IPS-20b (cell line): ENCODE data around the gene PCED1A.
A peak's percentile ranks its signal among the peaks of the same experiment; 100 is the strongest.
"Not testable (repeated sequence)": the region's sequence is repeated elsewhere in the genome, so short reads cannot be mapped to it uniquely, and the experiment has no call there.

Source experiments
- H3K27ac ChIP-seq: one replicate; pipeline ENCODE4 v1.5.1; 2013; ENCODE audit warnings: low read length
- H3K27me3 ChIP-seq: 2 replicates; pipeline ENCODE4 v1.6.1; 2013; ENCODE audit warnings: mild to moderate bottlenecking, low read length, inconsistent platforms; ENCODE audit not compliant: insufficient read depth
- H3K36me3 ChIP-seq: 2 replicates; pipeline ENCODE4 v1.6.1; 2013; ENCODE audit warnings: low read depth, mild to moderate bottlenecking, inconsistent platforms, low read length, moderate library complexity; ENCODE audit not compliant: insufficient read depth
- H3K4me1 ChIP-seq: 2 replicates; pipeline ENCODE4 v1.6.1; 2013; ENCODE audit warnings: mild to moderate bottlenecking, control low read depth, inconsistent platforms, low read length, moderate library complexity; ENCODE audit not compliant: insufficient read depth
- H3K4me3 ChIP-seq: 2 replicates; pipeline ENCODE4 v1.5.1; 2013; ENCODE audit warnings: mild to moderate bottlenecking, low read length, inconsistent platforms
- H3K9ac ChIP-seq: 2 replicates; pipeline ENCODE4 v1.6.1; 2013; ENCODE audit warnings: low read depth, mild to moderate bottlenecking, inconsistent platforms, low read length, moderate library complexity
- H3K9me3 ChIP-seq: 2 replicates; pipeline ENCODE4 v1.6.1; 2013; ENCODE audit warnings: mild to moderate bottlenecking, low read depth, low read length, inconsistent platforms; ENCODE audit not compliant: insufficient read depth

Gene PCED1A

DNA sequence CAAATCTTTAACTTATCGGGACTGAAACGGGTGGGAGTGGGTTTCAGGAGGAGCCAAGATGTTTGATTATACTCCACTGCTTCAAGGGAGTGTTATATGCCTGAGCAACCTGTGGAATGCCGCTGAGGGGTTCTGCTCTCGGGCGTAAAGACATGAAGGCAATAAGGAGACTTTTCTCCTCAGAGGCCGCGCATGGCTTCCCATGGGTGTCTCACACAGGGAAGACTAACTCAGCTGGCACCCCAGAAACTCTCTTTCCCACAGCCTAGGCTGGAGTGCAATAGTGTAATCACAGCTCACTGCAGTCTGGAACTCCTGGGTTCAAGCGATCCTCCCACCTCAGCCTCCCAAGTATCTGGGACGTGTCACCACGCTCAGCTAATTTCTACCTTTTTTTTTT, 30.8 kb downstream of the PCED1A start:
- Histone ChIP-seq H3K27ac (no peak overlapping the region), H3K9ac (no peak overlapping the region), H3K4me1 (peaks cover 3% of the 10 kb centered on the region; the same call in 1 of the 2 replicates), H3K9me3 (peaks cover 6% of the 10 kb centered on the region; the same call in 1 of the 2 replicates), H3K27me3 (peaks cover 62% of the 10 kb centered on the region), H3K4me3 (no peak overlapping the region), H3K36me3 (no peaks in the 10 kb centered on the region)

DNA sequence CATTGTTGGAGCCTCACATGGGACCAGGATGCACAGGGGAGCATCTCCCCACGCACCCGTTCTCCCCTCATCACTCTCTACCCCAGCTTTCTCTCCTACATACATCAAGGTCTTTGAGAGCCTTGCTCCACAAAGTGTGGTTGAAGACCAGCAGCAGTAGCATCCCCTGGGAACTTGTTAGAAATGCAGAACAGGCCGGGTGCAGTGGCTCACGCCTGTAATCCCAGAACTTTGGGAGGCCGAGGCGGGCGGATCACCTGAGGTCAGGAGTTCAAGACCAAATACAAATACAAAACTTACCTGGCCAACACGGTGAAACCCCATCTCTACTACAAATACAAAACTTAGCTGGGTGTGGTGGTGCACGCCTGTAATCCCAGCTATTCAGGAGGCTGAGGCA, 32.5 kb downstream of the PCED1A start:
- H3K36me3 ChIP-seq, H3K27ac ChIP-seq, H3K9me3 ChIP-seq, H3K9ac ChIP-seq, H3K4me3 ChIP-seq, H3K4me1 ChIP-seq: not testable (repeated sequence)
- peaks cover 70% of the 10 kb centered on the region for H3K27me3 ChIP-seq

DNA sequence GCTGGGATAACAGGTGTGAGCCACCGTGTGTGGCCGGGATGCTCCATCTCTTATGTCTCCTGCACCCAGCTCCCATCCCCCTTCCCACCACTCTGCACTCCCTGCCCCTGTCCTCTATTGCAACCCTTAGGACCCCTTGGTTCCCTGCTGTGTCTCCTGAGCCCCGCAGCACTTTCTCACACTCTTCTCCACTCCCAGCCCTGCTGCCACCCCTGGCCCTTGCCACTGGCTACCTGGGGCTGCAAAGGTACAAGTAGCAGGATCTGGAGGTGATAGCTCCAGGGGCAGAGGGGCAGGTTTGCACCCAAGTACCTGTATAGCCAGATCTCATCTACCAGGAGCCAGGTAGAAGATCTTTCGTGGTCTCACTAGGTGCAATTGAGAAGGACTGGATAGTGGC, 33.4 kb downstream of the PCED1A start:
- 0 out of 2 replicates have a peak, but pooled peaks cover under 1% of the 10 kb centered on the region for H3K9me3 ChIP-seq
- H3K27me3 ChIP-seq = peaks cover 79% of the 10 kb centered on the region
- no peak overlapping the region for H3K9ac ChIP-seq
- no peaks in the 10 kb centered on the region for H3K36me3 ChIP-seq
- no peak overlapping the region for H3K4me3 ChIP-seq
- H3K27ac ChIP-seq = no peak overlapping the region
- H3K4me1 ChIP-seq = peaks cover 3% of the 10 kb centered on the region; the same call in 1 of the 2 replicates

DNA sequence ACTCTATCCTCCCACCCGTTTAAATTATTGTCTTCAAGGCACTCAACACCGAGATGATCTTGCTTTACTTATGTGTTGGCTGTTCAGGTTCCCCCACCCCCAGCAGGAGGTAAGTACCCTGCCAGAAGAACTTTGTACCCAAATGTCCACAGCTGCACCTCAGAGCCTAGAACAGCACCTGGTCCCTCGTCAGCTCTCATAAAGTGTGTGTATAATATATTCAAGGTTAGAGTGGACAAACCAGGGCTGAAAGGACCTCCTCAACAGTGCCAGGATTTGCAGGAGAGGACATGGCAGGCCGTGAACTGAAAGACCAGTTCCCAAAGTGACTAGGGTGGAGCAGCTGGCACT, 34.1 kb downstream of the PCED1A start:
- no peak overlapping the region for H3K27ac ChIP-seq
- peaks cover 4% of the 10 kb centered on the region; the same call in 1 of the 2 replicates for H3K4me1 ChIP-seq
- peaks cover 86% of the 10 kb centered on the region for H3K27me3 ChIP-seq
- H3K9ac ChIP-seq = no peak overlapping the region
- H3K36me3 ChIP-seq = no peaks in the 10 kb centered on the region
- H3K9me3 ChIP-seq = no peaks in the 10 kb centered on the region
- H3K4me3 ChIP-seq = no peak overlapping the region

GRCh38 chr20:2805689-2806350, 34.6 kb downstream of the PCED1A start:
- no peaks in the 10 kb centered on the region for H3K9me3 ChIP-seq
- no peaks in the 10 kb centered on the region for H3K36me3 ChIP-seq
- peak overlapping the region; percentile 46; the same call in 1 of the 2 replicates for H3K4me3 ChIP-seq
- H3K27me3 ChIP-seq = peaks cover 91% of the 10 kb centered on the region
- no peak overlapping the region for H3K27ac ChIP-seq
- H3K9ac ChIP-seq = no peak overlapping the region
- peaks cover 9% of the 10 kb centered on the region; the same call in 1 of the 2 replicates for H3K4me1 ChIP-seq

- H3K27ac ChIP-seq = no peak overlapping the region
- no peak overlapping the region for H3K9ac ChIP-seq
- peaks cover 91% of the 10 kb centered on the region for H3K27me3 ChIP-seq
- peak overlapping the region; percentile 46; the same call in 1 of the 2 replicates for H3K4me3 ChIP-seq
- H3K9me3 ChIP-seq = no peaks in the 10 kb centered on the region
- peaks cover 10% of the 10 kb centered on the region; the same call in 1 of the 2 replicates for H3K4me1 ChIP-seq
- H3K36me3 ChIP-seq = no peaks in the 10 kb centered on the region
Observed at GRCh38 chr20:2804852-2805688, 35.4 kb downstream of the PCED1A start.

DNA sequence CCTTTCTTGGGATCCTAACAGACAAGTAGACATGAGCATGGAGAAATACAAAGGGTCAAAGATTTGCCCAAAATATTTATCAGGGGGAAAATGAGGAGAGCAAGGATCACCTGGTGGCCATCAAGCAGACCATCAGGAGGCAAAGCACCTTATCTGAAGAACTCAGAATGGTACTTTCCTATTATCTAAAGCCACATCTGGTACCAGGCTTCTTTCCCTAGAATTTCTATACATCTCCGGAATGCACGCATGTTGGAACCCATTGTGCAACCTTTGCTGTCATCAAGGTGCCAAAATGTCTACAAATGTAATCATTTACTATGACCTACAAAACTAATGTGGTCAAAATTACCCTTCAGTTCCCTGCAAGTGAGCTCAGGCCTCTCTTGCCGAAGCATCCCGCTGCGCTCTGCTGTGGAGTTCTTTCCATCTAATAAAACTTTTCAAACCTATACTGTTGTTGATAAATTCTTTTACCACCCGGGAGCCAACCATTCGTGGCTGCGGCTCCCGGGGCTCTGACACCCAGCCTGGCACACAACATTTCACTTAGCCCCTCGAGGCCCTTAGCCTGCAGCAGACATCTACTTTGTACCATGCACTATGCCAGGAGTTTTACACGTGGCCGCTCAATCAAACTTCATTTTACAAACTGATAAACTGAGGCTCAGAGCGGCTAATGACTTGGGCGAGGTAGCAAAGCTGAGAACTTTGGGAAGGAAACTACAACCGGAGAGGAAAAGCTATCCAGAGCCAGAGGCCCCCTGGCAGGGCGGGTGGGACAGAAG, 36.2 kb downstream of the PCED1A start:
- no peak overlapping the region for H3K9ac ChIP-seq
- H3K9me3 ChIP-seq = no peaks in the 10 kb centered on the region
- H3K27ac ChIP-seq = no peak overlapping the region
- peaks cover 93% of the 10 kb centered on the region for H3K27me3 ChIP-seq
- no peaks in the 10 kb centered on the region for H3K36me3 ChIP-seq
- H3K4me1 ChIP-seq = peaks cover 13% of the 10 kb centered on the region; the same call in 1 of the 2 replicates
- H3K4me3 ChIP-seq = no peak overlapping the region

- Histone ChIP-seq H3K27me3 (peaks cover 65% of the 10 kb centered on the region), H3K4me1 (peaks cover 15% of the 10 kb centered on the region; the same call in 1 of the 2 replicates), H3K27ac (no peak overlapping the region), H3K36me3 (peaks cover 25% of the 10 kb centered on the region), H3K9me3 (no peaks in the 10 kb centered on the region), H3K4me3 (peak overlapping the region; percentile 89), H3K9ac (peak overlapping the region; percentile 37; the same call in 1 of the 2 replicates)
Observed at GRCh38 chr20:2801286-2801728, 39.1 kb downstream of the PCED1A start.

GRCh38 chr20:2800521-2801285, 39.8 kb downstream of the PCED1A start, which contains the start of gene CPXM1:
Gene CPXM1, minus strand, starts transcription at chr20:2800627. Its CDS starts 55 bp downstream, at chr20:2800572.
- H3K9ac ChIP-seq = peak within 1 kb of the TSS; percentile 85; the same call in 1 of the 2 replicates
- H3K9me3 ChIP-seq = no peaks in the 10 kb centered on the region
- peak within 1 kb of the TSS; percentile 89 for H3K4me3 ChIP-seq
- H3K27me3 ChIP-seq = peaks cover 59% of the 10 kb centered on the region
- H3K36me3 ChIP-seq = peaks cover 31% of the 10 kb centered on the region
- no peak within 1 kb of the TSS for H3K27ac ChIP-seq
- peaks cover 12% of the 10 kb centered on the region; the same call in 1 of the 2 replicates for H3K4me1 ChIP-seq

DNA sequence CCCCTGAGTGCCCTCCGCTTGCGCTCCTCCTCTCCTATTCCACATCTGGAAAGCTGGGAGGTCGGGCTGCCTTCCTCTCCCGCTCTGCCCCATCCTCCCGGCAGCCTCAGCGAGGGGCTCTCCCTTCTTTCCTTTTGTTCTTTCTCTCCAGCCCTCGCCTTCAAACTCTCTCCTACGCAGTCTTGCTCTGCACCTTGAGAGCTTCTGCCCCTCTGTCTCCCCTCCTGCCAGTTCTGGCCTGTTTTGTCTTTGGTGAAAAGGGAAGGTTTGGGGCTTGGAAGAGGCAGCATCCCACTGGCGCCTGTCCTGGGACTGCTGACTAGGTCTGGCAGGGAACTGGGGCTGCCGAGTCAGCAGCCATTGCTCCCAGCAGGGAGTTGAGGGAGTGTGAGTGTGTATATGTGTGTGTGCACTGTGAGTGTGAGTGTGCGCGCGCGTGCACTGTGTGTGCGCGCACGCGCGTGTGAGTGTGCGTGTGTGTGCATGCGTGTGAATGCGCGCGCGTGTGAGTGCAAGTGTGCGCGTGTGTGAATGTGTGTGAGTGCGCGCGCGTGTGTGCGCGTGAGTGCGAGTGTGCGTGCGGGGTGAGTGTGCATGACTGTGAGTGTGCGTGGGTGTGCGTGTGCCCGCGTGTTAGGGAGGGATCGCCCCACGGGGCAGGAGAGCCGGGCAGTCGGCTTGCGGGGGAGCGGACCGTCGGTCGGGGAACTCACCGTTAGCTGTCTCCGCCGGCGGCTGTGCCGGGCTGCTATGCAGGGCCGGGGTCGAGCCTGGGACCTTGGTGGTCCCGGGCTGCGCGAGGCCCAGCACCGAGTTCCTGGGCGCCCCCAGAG, 40.6 kb downstream of the PCED1A start:
- Histone ChIP-seq H3K9me3 (no peaks in the 10 kb centered on the region), H3K4me3 (peak overlapping the region; percentile 89), H3K27ac (no peak overlapping the region), H3K36me3 (peaks cover 39% of the 10 kb centered on the region), H3K27me3 (peaks cover 51% of the 10 kb centered on the region), H3K9ac (peak overlapping the region; percentile 85; the same call in 1 of the 2 replicates), H3K4me1 (peaks cover 12% of the 10 kb centered on the region; the same call in 1 of the 2 replicates)
